Central memory CD8-positive, alpha-beta T cell (primary cell): ENCODE measurements around the gene PRRT4.

Experiments used
- ATAC-seq: fragments of 150-1000 bp; cut with Tn5 transposase; replicated peaks from 2 replicates; pipeline ENCODE4 v1.10.0; 2022; ENCODE audit warnings: mild to moderate bottlenecking, moderate FRiP score, moderate number of reproducible peaks; ENCODE audit not compliant: poor library complexity, severe bottlenecking; ENCODE audit errors: extremely low read depth
- DNase-seq, 2 donors: peaks; one replicate each; pipeline ENCODE4 v3.0.0; 2021; ENCODE audit warnings: low spot score in 2 of 2
- H3K27ac Mint-ChIP-seq: one replicate; pipeline ENCODE4 v1.8.0; 2022; ENCODE audit warnings: low read depth, mild to moderate bottlenecking, moderate library complexity, mixed read lengths
- H3K27me3 Mint-ChIP-seq: one replicate; pipeline ENCODE4 v1.8.0; 2022; ENCODE audit warnings: mixed read lengths
- H3K36me3 Mint-ChIP-seq: one replicate; pipeline ENCODE4 v1.8.0; 2022; ENCODE audit warnings: mild to moderate bottlenecking, moderate library complexity, mixed read lengths; ENCODE audit not compliant: insufficient read depth
- H3K4me1 Mint-ChIP-seq: one replicate; pipeline ENCODE4 v1.8.0; 2022; ENCODE audit warnings: mixed read lengths
- H3K4me3 Mint-ChIP-seq: one replicate; pipeline ENCODE4 v1.8.0; 2022; ENCODE audit warnings: mild to moderate bottlenecking, moderate library complexity, mixed read lengths
- H3K9me3 Mint-ChIP-seq: one replicate; pipeline ENCODE4 v1.8.0; 2022; ENCODE audit warnings: mixed read lengths

The PRRT4 gene

DNA sequence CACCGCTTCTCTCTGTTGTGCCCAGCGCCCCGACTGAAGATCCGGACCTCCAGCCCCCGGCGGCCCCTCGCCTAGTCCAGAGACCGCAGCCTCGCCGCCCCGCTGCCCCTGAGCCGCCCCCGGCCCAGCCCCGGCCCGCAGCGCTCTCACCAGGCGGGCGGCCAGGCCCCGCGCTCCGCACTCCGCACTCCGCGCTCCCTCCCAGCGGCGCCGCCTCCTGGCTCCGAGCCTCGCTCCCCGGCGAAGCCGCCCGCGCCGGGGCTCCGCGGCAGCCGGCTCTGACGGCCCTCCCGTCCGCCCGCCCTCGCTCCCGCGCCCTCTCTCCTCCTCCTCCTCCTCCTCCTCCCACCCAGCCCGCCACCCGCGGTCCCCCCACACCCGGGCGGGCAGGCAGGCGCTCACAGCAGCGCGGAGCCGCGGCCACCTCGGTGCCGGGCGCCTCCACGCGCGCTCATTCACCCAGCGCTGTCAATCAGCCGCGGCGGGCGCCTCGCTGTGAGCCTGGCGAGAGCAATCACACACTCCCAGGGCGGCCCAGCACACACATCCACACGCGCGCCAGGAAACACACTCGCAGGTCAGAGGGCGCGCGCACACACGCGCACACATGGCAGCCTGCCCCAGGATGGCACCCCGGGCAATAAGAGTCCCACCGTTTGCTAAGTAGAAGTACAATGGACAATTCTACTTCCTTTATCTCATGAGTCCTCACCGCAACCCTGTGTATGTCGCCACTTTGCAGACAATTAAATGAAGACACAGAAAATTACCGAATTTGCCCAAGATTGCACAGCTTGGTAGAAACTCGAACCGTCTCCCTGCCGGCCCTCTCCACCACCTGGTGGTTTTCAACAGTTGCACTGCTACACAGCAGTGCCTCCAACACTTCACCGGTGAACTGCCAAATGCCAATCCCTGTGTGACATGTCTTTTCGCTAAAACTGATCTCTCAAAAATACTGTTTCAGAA is at the start of gene PRRT4:
TSS of gene PRRT4 (minus strand) at position 280 of the 969 bp plus-strand sequence.
- Mint-ChIP-seq H3K4me1 (peaks cover 20% of the 10 kb centered on the region), H3K27ac (no peak within 1 kb of the TSS), H3K27me3 (peaks cover 53% of the 10 kb centered on the region), H3K4me3 (peak within 1 kb of the TSS; percentile 92), H3K36me3 (peaks cover 6% of the 10 kb centered on the region), H3K9me3 (no peaks in the 10 kb centered on the region)
- DNase-seq (no peak), ATAC-seq (peak; percentile 75)

DNA sequence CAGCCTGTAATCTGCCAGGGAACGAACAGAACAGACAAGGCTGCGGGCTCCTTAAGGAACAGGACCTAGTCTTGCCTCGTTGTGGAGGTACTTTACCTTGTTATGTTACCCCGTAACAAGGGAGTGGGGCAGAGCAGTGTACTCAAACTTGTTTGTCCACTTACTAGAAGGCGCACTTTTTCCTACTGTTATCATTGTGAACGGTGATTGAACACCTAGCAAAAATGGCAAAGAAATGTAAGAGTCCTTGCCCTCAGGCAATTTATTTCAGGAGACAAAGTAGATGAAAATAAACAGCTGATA is 48.9 kb upstream of the PRRT4 start:
- Mint-ChIP-seq H3K27ac (no peak overlapping the region), H3K4me3 (peak overlapping the region; percentile 90), H3K4me1 (peaks cover 24% of the 10 kb centered on the region), H3K9me3 (no peaks in the 10 kb centered on the region), H3K27me3 (no peaks in the 10 kb centered on the region), H3K36me3 (peaks cover 1% of the 10 kb centered on the region)
- DNase-seq (no peak), ATAC-seq (no peak)

DNA sequence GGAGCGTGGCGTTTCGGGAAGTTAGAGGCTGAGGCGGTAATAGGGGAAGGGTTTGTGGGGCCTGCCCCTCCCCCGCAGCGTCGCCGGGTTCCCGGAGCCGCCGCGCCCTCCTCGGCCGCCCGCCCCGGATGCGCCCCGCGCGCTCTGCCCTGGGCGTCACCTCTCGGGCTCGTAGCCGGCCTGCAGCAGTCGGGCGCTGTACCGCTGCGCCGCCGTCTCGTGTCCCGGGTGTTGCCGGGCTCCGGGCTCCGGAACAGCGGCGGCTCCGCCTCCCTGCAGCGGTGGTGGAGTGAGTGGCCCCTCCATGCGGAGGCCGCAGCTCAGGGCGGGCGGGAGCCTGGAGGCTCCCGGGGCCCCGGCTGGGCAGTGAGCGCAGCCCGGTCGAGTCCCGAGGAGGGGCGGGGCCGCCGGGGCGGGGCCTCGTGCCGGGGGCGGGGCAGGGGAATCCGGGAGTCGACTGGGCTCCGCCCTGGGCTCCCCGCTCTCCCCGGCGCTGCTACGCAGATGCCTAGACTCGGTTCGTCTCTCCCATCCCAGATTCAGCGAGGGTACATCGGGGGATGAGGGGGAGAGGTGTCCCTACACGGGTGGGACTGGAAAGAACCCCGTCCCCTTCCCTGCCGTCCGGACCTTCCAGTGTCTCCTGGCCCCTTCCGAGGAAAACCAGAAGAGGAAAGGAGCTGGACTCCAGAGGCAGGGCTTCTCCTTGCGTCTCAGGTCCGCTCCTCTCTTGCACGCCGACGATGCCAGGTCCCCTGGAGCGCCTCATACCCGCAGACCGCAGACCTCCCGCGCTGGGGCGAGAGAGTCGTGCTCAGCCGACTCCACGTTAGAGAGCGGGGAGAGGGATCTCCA is 48.3 kb upstream of the PRRT4 start, which contains the start of gene IMPDH1:
TSS of gene IMPDH1 (minus strand) at position 387 of the 855 bp plus-strand sequence. CDS start at position 306, 81 bp downstream.
- peaks cover 3% of the 10 kb centered on the region for H3K36me3 Mint-ChIP-seq
- DNase-seq = peak; percentile 64
- H3K4me1 Mint-ChIP-seq = peaks cover 27% of the 10 kb centered on the region
- H3K9me3 Mint-ChIP-seq = no peaks in the 10 kb centered on the region
- H3K27me3 Mint-ChIP-seq = no peaks in the 10 kb centered on the region
- H3K27ac Mint-ChIP-seq = peak within 1 kb of the TSS; percentile 47
- H3K4me3 Mint-ChIP-seq = peak within 1 kb of the TSS; percentile 90
- ATAC-seq = peak; percentile 80

DNA sequence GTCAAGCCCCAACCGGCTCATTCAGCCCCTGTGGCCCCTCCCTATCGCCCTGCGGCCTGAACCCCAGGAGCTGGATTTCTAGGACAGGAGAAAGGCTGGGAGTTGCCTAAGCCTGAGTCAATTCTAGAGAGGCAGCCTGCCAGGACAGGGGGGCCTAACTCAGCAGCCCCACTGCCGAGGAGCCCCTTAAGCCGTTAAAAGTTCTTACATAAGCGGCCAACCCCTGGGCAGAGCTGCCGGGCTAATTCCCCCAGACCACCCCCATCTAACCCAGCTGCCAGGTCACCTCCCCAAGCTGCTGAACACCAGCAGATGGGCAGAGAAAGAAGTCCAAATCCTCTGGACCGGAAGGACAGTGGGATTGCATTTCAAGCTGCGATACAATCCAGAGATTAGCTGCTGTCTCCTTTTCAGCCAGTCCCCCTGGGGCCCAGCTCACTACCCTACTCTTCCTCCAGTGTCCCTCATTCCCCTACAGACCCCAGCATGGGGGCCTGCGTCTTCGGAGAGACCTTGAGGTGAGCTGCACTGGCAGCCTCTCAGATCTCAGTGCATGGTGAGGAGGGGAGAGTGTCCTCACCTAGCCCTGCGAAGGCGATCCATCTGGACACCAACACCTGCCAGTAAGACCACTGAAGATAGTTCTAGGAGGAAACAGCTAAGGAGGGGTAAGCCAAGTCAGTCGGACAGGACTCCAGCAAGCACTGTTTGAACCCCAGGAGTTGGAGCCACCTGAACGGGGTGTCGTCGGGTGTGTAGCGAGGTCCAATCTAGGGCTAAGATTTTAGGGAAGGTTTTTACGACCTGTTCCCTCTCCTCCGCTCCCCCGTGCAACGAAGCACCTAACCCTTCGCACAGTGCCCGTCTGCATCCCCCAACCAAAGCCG is 47.5 kb upstream of the PRRT4 start:
- ATAC-seq (no peak), DNase-seq (no peak)
- Mint-ChIP-seq H3K27me3 (no peaks in the 10 kb centered on the region), H3K36me3 (peaks cover 3% of the 10 kb centered on the region), H3K27ac (peak overlapping the region; percentile 47), H3K4me3 (peak overlapping the region; percentile 90), H3K4me1 (peaks cover 36% of the 10 kb centered on the region), H3K9me3 (no peaks in the 10 kb centered on the region)

DNA sequence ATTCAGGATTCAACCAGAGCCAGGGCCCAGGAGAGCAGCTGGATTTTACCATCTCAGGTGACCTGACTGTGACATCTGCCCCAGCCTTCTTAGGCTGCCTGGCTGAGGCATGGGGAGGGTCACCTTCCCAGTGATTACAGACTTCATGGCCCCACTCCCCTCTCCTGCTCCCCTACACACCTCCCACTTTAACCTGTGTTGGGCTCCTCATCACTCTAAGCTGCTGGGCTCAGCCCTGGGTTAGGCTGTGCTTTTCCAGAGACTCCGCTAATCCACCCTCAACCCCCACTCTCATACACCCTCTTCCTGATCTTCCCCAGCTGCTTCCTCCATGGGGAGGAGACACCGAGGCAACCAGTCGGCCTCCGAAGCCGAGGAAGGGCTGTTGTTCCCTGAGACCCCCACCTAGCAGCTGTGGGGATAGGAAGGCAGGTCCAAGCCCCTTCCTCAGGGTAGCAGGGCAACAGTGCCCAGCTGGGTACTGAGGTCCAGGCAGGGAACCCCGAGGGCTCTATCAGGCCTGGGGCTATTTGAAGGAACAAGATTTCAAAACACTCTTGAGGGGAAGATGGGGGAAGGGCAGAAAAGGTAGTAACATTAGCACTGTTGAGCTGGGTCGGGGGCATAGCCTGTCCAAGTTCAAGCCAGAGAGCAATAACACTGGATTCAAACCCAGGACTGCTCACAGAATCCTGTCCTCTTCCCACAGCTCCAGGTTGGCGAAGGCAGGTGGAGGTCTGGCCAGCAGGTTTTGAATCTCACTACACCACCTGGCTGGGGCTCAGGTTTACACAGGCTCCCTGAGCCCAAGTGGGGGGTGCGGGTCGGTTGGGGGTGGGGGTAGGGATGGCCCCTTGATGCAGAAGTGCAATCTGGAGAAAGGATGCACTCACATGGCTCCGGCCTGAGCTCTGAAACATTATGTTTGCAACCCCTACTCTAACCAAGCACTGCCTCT is 46.5 kb upstream of the PRRT4 start:
- Mint-ChIP-seq H3K27ac (peak overlapping the region; percentile 52), H3K4me3 (peak overlapping the region; percentile 90), H3K9me3 (no peaks in the 10 kb centered on the region), H3K36me3 (peaks cover 3% of the 10 kb centered on the region), H3K4me1 (peaks cover 44% of the 10 kb centered on the region), H3K27me3 (no peaks in the 10 kb centered on the region)
- no peak for DNase-seq
- no peak for ATAC-seq

DNA sequence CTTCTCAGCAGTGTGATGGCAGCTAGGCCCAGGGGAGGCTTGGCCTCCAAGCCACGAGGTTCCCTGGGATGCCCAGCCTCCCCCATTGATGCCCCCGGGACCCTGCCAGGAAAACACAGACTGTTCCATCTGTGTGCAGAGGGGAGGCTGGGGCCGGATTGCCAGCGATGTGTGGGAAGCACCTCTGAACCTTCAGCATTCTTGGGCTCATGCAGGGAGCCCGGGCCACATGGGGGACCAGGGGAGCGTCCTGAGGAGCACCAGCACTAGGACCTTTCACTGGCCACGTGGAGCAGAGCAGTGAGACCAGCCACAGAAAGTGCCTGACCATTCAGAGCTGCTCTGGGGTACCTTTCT is 45.7 kb upstream of the PRRT4 start:
- H3K4me1 Mint-ChIP-seq = peaks cover 44% of the 10 kb centered on the region
- DNase-seq = no peak
- no peak for ATAC-seq
- H3K27ac Mint-ChIP-seq = no peak overlapping the region
- no peak overlapping the region for H3K4me3 Mint-ChIP-seq
- H3K36me3 Mint-ChIP-seq = peaks cover 3% of the 10 kb centered on the region
- no peaks in the 10 kb centered on the region for H3K9me3 Mint-ChIP-seq
- H3K27me3 Mint-ChIP-seq = no peaks in the 10 kb centered on the region

DNA sequence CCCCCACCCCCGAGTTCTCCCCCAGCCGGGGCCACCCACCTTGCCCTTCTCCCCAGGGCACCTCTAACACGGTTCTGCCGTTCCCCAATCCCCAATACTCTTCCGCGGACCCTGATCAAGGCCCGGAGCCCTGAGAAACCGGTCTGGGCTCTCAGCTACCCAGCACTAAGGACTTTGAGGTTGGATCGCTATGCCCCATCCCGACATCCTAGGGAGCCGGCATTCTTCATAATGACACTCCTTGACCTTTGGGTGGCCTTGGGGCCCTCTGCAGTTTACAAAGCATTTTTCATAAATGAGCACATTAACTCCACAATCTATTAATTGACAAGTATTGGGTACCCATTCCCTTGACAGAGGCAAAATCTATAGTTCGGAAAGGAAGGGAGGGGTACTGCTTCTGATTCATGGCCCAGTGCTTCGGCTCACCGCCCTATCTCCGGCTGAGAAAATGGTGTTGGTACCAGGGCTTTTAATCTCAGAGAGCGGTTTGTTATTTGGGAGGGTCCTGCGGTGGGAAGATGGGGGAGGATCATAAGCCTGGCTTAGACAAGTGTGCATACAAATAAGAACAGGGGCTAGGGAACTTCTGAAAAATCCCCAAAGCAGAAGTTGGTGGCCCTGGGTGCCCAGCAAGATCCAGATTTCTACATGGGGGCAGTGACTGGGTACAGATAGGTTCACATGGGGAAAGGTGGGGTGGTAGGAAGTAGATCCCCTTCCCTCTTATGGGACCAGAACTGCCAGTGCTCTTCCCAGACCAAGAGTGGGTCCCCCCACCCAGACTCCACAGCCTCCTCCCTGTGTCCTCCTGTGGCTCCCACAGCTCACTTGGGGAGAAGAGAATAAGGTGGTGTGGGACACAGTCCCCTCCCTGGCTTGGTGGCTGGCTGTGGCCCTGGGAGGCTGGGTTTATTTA is 45.1 kb upstream of the PRRT4 start:
- ATAC-seq (no peak), DNase-seq (no peak)
- H3K4me1 Mint-ChIP-seq = peaks cover 44% of the 10 kb centered on the region
- no peaks in the 10 kb centered on the region for H3K9me3 Mint-ChIP-seq
- peak overlapping the region; percentile 46 for H3K27ac Mint-ChIP-seq
- peaks cover 3% of the 10 kb centered on the region for H3K36me3 Mint-ChIP-seq
- H3K27me3 Mint-ChIP-seq = no peaks in the 10 kb centered on the region
- H3K4me3 Mint-ChIP-seq = peak overlapping the region; percentile 84

DNA sequence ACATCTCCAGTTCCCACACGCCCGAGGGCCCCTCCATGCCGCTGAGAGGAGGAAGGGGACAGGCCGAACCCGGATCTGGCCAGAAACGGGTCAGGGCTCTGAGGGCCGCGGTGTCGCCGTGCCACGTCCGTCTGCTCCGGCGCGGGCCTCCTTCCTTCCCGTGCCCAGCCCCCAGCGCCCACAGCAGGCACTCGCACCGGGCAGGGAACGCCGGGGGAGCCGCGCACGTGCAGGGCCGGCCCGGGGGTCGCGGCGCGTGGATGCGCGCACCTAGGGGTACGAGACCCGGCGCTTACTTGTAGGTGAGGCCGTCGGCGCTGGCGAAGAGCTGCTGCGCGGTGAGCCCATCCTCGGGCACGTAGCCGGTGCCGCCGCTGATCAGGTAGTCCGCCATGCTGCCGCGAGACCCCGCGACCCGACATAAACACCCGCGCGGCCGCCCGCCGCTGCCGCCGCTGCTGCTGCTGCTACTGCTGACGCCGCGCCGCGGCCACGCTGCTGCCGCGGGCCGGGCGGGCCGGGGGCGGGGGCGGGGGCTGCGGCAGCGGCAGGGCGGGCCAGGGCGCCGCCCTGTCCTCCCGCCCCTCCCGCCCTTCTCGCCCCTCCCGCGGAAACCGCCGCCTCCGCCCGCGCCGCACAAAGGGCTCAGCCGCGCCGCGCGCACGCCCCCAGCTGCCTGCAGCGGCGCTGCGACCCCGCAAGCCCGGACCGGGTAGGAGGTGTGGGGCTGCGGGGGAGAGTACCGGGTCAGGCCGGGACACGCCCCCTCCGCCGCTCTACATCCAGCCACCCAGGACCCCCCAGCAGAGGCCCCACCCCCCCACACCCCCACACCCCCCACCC is 44.2 kb upstream of the PRRT4 start:
- peaks cover 44% of the 10 kb centered on the region for H3K4me1 Mint-ChIP-seq
- peak; percentile 13 for ATAC-seq
- H3K36me3 Mint-ChIP-seq = peaks cover 3% of the 10 kb centered on the region
- DNase-seq = no peak
- no peaks in the 10 kb centered on the region for H3K9me3 Mint-ChIP-seq
- peak overlapping the region; percentile 46 for H3K27ac Mint-ChIP-seq
- H3K4me3 Mint-ChIP-seq = peak overlapping the region; percentile 84
- no peaks in the 10 kb centered on the region for H3K27me3 Mint-ChIP-seq

DNA sequence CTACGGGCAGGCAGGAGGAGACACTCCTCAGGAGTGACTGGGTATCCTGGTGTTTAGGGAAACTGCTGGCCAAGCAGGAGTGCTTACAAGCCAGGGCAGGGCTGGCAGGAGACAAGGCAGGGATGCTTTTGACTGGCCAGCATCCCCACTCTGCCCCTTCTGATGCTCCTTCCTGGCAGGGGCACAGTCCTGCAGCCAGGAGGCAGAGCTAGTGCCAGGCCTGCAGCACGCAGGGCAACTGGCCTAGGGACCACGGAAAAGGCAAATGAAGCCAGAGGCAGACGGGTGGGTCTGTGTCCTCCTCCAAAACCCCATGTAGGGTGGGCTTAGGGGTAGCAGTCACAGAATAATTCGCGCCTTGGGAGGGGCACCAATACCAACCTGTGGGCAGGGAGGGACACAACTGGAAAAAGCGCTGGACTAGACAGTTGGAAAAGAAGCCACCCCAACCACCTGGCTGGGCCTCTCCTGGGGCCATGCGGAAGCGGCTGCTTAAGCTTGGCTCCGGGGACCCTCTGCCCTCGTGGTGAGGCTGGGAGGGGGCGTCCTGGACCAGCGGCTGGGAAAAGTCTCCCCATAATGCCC is 43.5 kb upstream of the PRRT4 start:
- ATAC-seq (no peak), DNase-seq (no peak)
- Mint-ChIP-seq H3K4me1 (peaks cover 44% of the 10 kb centered on the region), H3K27me3 (no peaks in the 10 kb centered on the region), H3K27ac (no peak overlapping the region), H3K9me3 (no peaks in the 10 kb centered on the region), H3K36me3 (peaks cover 3% of the 10 kb centered on the region), H3K4me3 (peak overlapping the region; percentile 84)
